Measurements from ENCODE around the gene CDC25C. TPM values are rescaled to one million over a fixed set of nuclear protein-coding genes. Genes with fewer than 3 reads are reported as not detected.

CDC25C gene
- total and polyA plus RNA-seq, 9 of the 15 experiments (the other 6 are each of a cell fraction or from before 2014, with no cell fraction given): 19.1 to 63.7 (median 31.9) TPM

- no peak for TF ChIP-seq ZNF121 (CRISPR knock-in tag; conservative IDR thresholded peaks at IDR 0.05)
- TF ChIP-seq, protein P1, sequence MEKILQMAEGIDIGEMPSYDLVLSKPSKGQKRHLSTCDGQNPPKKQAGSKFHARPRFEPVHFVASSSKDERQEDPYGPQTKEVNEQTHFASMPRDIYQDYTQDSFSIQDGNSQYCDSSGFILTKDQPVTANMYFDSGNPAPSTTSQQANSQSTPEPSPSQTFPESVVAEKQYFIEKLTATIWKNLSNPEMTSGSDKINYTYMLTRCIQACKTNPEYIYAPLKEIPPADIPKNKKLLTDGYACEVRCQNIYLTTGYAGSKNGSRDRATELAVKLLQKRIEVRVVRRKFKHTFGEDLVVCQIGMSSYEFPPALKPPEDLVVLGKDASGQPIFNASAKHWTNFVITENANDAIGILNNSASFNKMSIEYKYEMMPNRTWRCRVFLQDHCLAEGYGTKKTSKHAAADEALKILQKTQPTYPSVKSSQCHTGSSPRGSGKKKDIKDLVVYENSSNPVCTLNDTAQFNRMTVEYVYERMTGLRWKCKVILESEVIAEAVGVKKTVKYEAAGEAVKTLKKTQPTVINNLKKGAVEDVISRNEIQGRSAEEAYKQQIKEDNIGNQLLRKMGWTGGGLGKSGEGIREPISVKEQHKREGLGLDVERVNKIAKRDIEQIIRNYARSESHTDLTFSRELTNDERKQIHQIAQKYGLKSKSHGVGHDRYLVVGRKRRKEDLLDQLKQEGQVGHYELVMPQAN (IDR thresholded peaks at IDR 0.05; ENCODE audit: borderline replicate concordance): no peak
- TF ChIP-seq, protein P2, sequence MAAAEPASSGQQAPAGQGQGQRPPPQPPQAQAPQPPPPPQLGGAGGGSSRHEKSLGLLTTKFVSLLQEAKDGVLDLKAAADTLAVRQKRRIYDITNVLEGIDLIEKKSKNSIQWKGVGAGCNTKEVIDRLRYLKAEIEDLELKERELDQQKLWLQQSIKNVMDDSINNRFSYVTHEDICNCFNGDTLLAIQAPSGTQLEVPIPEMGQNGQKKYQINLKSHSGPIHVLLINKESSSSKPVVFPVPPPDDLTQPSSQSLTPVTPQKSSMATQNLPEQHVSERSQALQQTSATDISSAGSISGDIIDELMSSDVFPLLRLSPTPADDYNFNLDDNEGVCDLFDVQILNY (CRISPR knock-in tag; IDR thresholded peaks at IDR 0.05): no peak
- no peak; the same call in 1 of the 2 replicates for TF ChIP-seq CBX5 (IDR thresholded peaks at IDR 0.05; ENCODE audit: borderline replicate concordance, low read depth)
- peak; percentile 24 for TF ChIP-seq SMAD4 (CRISPR knock-in tag; conservative IDR thresholded peaks at IDR 0.05)
- TF ChIP-seq, protein P3, sequence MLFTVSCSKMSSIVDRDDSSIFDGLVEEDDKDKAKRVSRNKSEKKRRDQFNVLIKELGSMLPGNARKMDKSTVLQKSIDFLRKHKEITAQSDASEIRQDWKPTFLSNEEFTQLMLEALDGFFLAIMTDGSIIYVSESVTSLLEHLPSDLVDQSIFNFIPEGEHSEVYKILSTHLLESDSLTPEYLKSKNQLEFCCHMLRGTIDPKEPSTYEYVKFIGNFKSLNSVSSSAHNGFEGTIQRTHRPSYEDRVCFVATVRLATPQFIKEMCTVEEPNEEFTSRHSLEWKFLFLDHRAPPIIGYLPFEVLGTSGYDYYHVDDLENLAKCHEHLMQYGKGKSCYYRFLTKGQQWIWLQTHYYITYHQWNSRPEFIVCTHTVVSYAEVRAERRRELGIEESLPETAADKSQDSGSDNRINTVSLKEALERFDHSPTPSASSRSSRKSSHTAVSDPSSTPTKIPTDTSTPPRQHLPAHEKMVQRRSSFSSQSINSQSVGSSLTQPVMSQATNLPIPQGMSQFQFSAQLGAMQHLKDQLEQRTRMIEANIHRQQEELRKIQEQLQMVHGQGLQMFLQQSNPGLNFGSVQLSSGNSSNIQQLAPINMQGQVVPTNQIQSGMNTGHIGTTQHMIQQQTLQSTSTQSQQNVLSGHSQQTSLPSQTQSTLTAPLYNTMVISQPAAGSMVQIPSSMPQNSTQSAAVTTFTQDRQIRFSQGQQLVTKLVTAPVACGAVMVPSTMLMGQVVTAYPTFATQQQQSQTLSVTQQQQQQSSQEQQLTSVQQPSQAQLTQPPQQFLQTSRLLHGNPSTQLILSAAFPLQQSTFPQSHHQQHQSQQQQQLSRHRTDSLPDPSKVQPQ (CRISPR knock-in tag; IDR thresholded peaks at IDR 0.05; ENCODE audit: borderline replicate concordance): no peak
- TF ChIP-seq CBX3 (IDR thresholded peaks at IDR 0.05; ENCODE audit: borderline replicate concordance in 1 of 2, low read length in 2 of 2): peak in 1 of 2 experiments; percentile 87; a peak in 2 of 3 replicates
- no peak for TF ChIP-seq MAFF (IDR thresholded peaks at IDR 0.05; ENCODE audit: low read length)
- TF ChIP-seq ZNF655 (CRISPR knock-in tag; IDR thresholded peaks at IDR 0.05): no peak
- TF ChIP-seq NBN (IDR thresholded peaks at IDR 0.05; ENCODE audit: low read depth): peak; percentile 71; the same call in 1 of the 2 replicates
- 0 out of 2 replicates have a peak, but pooled peaks have one; percentile 5 for TF ChIP-seq RBM34 (IDR thresholded peaks at IDR 0.05; ENCODE audit: borderline replicate concordance, insufficient read depth, low read length)
- TF ChIP-seq JUND (IDR thresholded peaks at IDR 0.05; ENCODE audit: borderline replicate concordance, low read depth, low read length): peak; percentile 74
- TF ChIP-seq JUND (tag; IDR thresholded peaks at IDR 0.05; ENCODE audit: borderline replicate concordance, low read depth, low read length): no peak; the same call in 2 of the 3 replicates
- TF ChIP-seq ZBTB43 (CRISPR knock-in tag; IDR thresholded peaks at IDR 0.05): peak; percentile 73; the same call in 1 of the 2 replicates
- TF ChIP-seq ESRRA (IDR thresholded peaks at IDR 0.05; ENCODE audit: borderline replicate concordance, low read depth): peak; percentile 71; the same call in 1 of the 2 replicates
- no peak for TF ChIP-seq SMARCA5 (IDR thresholded peaks at IDR 0.05)
- TF ChIP-seq POLR2AphosphoS5 (IDR thresholded peaks at IDR 0.05; ENCODE audit: control insufficient read depth, insufficient read depth, low read depth, low read length): no peak
- no peak for TF ChIP-seq CHCHD3 (CRISPR knock-in tag; IDR thresholded peaks at IDR 0.05)
Measured at GRCh38 chr5:138352071-138352721, 20.6 kb upstream of the CDC25C start, which contains the start of gene KDM3B (continued).

Data from K562 (cell line).